K562 treated with DMSO at 1 percent for 4 hours (cell line): ENCODE measurements around the gene ZMYM1. TPM values are rescaled to one million over a fixed set of nuclear protein-coding genes. Genes with fewer than 3 reads are reported as not detected.

Experiments
- total RNA-seq: library from RNA; unstranded; fragments of 300-600 nt; gene quantifications from 2 replicates; pipeline ENCODE4 v1.2.3, GENCODE V29; 2022; ENCODE audit not compliant: insufficient read depth

The ZMYM1 gene
- total RNA-seq = 5.6 and 5.7 TPM in 2 replicates

GRCh38 chr1:35079003-35079930, at the start of gene ZMYM1:
ZMYM1 (plus strand) TSS chr1:35079385; CDS start chr1:35093988, 14,603 bp downstream.

Other genes with a start within 250 kb of the ZMYM1 start
- gene SMIM12, start 219.6 kb upstream of the ZMYM1 start, total RNA-seq = 34.0 and 36.5 TPM in 2 replicates
- gene DLGAP3, start 149.7 kb upstream of the ZMYM1 start, total RNA-seq = not detected in 2 replicates
- 17.2 and 20.1 TPM in 2 replicates for gene TMEM35B, start 94.0 kb upstream of the ZMYM1 start, total RNA-seq
- 3.7 and 5.9 TPM in 2 replicates for gene ZMYM6, start 47.4 kb upstream of the ZMYM1 start, total RNA-seq
- gene SFPQ, start 113.8 kb downstream of the ZMYM1 start, total RNA-seq = 284 and 355 TPM in 2 replicates
- gene ZMYM4, start 189.3 kb downstream of the ZMYM1 start, total RNA-seq = 24.6 and 35.8 TPM in 2 replicates